WTC11 (cell line): ENCODE data around the gene ZNF205. TPM values are rescaled to one million over a fixed set of nuclear protein-coding genes. Genes with fewer than 3 reads are reported as not detected.

Experiments used
- ATF1 ChIP-seq: sonication (generic); formaldehyde crosslinking; IDR thresholded peaks from 2 replicates; pipeline ENCODE4 v1.8.1; 2023; ENCODE audit warnings: mild to moderate bottlenecking, moderate library complexity, missing genetic modification reagents
- CREB1 ChIP-seq: sonication (generic); formaldehyde crosslinking; IDR thresholded peaks from 2 replicates; pipeline ENCODE4 v1.8.0; 2023; ENCODE audit warnings: mild to moderate bottlenecking, missing genetic modification reagents
- CREM ChIP-seq: sonication (generic); formaldehyde crosslinking; IDR thresholded peaks from 2 replicates; pipeline ENCODE4 v1.8.1; 2022; ENCODE audit warnings: mild to moderate bottlenecking, missing genetic modification reagents, moderate library complexity
- FOXJ3 ChIP-seq: sonication (generic); formaldehyde crosslinking; IDR thresholded peaks from 2 replicates; pipeline ENCODE4 v1.9.0; 2021; ENCODE audit warnings: missing genetic modification reagents, mild to moderate bottlenecking, borderline replicate concordance
- GRHL2 ChIP-seq: fragments of 250-450 bp; sonication (Bioruptor Pico); IDR thresholded peaks from 2 replicates; pipeline ENCODE4 v1.8.0; 2022; ENCODE audit warnings: mild to moderate bottlenecking, moderate library complexity; ENCODE audit not compliant: insufficient replicate concordance, severe bottlenecking
- GTF2I ChIP-seq: fragments of 250-450 bp; sonication (Bioruptor Pico); conservative IDR thresholded peaks from 2 replicates; pipeline ENCODE4 v1.4.0; 2021; ENCODE audit warnings: mild to moderate bottlenecking
- KAT7 ChIP-seq: sonication (generic); formaldehyde crosslinking; IDR thresholded peaks from 2 replicates; pipeline ENCODE4 v1.8.1; 2023; ENCODE audit warnings: missing genetic modification reagents, mild to moderate bottlenecking, borderline replicate concordance
- MXD4 ChIP-seq: fragments of 250-450 bp; sonication (Bioruptor Pico); IDR thresholded peaks from 2 replicates; pipeline ENCODE4 v1.8.0; 2021; ENCODE audit warnings: mild to moderate bottlenecking, moderate library complexity, borderline replicate concordance
- MYBL2 ChIP-seq: sonication (generic); formaldehyde crosslinking; IDR thresholded peaks from 2 replicates; pipeline ENCODE4 v1.8.1; 2023; ENCODE audit warnings: mild to moderate bottlenecking, moderate library complexity, missing genetic modification reagents
- NFE2L1 ChIP-seq: sonication (generic); formaldehyde crosslinking; IDR thresholded peaks from 2 replicates; pipeline ENCODE4 v1.8.1; 2023; ENCODE audit warnings: missing genetic modification reagents
- NFYB ChIP-seq: sonication (generic); formaldehyde crosslinking; conservative IDR thresholded peaks from 2 replicates; pipeline ENCODE4 v1.8.0; 2022; ENCODE audit warnings: low read depth, missing genetic modification reagents
- PRRX2 ChIP-seq: fragments of 250-450 bp; sonication (Bioruptor Pico); IDR thresholded peaks from 2 replicates; pipeline ENCODE4 v1.8.0; 2021; ENCODE audit warnings: mild to moderate bottlenecking
- RELA ChIP-seq: sonication (generic); formaldehyde crosslinking; IDR thresholded peaks from 2 replicates; pipeline ENCODE4 v1.8.1; 2022; ENCODE audit warnings: missing genetic modification reagents, mild to moderate bottlenecking, borderline replicate concordance
- SMAD3 ChIP-seq: sonication (generic); formaldehyde crosslinking; IDR thresholded peaks from 2 replicates; pipeline ENCODE4 v1.8.0; 2022; ENCODE audit warnings: missing genetic modification reagents, mild to moderate bottlenecking, borderline replicate concordance
- SOX15 ChIP-seq: fragments of 250-450 bp; sonication (Bioruptor Pico); IDR thresholded peaks from 2 replicates; pipeline ENCODE4 v1.9.0; 2021; ENCODE audit warnings: mild to moderate bottlenecking
- TCF7 ChIP-seq: sonication (generic); formaldehyde crosslinking; IDR thresholded peaks from 2 replicates; pipeline ENCODE4 v1.8.0; 2022; ENCODE audit warnings: mild to moderate bottlenecking, low read depth, missing genetic modification reagents, moderate library complexity
- ZNF121 ChIP-seq: sonication (generic); formaldehyde crosslinking; IDR thresholded peaks from 2 replicates; pipeline ENCODE4 v1.8.0; 2023; ENCODE audit warnings: missing genetic modification reagents
- ZNF219 ChIP-seq: sonication (generic); formaldehyde crosslinking; IDR thresholded peaks from 2 replicates; pipeline ENCODE4 v1.8.0; 2023; ENCODE audit warnings: missing genetic modification reagents, mild to moderate bottlenecking, borderline replicate concordance
- ZNF232 ChIP-seq: sonication (generic); formaldehyde crosslinking; IDR thresholded peaks from 2 replicates; pipeline ENCODE4 v1.8.0; 2022; ENCODE audit warnings: mild to moderate bottlenecking, missing genetic modification reagents
- ZNF416 ChIP-seq: fragments of 250-450 bp; sonication (Bioruptor Pico); IDR thresholded peaks from 2 replicates; pipeline ENCODE4 v1.9.0; 2021; ENCODE audit warnings: mild to moderate bottlenecking, inconsistent platforms
- ZNF671 ChIP-seq: fragments of 250-450 bp; sonication (Bioruptor Pico); IDR thresholded peaks from 2 replicates; pipeline ENCODE4 v1.8.0; 2021; ENCODE audit warnings: mild to moderate bottlenecking
- total RNA-seq: library from RNA; stranded (reverse); gene quantifications from 3 replicates; pipeline ENCODE4 v1.2.3, GENCODE V29; 2021
- TF ChIP-seq, protein P1 (sequence below): sonication (generic); formaldehyde crosslinking; IDR thresholded peaks from 2 replicates; pipeline ENCODE4 v1.8.1; 2022; ENCODE audit warnings: low read depth, mild to moderate bottlenecking, moderate library complexity, missing genetic modification reagents, borderline replicate concordance
- TF ChIP-seq, protein P2 (sequence below): fragments of 250-450 bp; sonication (Bioruptor Pico); conservative IDR thresholded peaks from 2 replicates; pipeline ENCODE4 v1.9.0; 2021; ENCODE audit warnings: mild to moderate bottlenecking
- TF ChIP-seq, protein P3 (sequence below): sonication (generic); formaldehyde crosslinking; IDR thresholded peaks from 2 replicates; pipeline ENCODE4 v1.8.1; 2023; ENCODE audit warnings: mild to moderate bottlenecking, moderate library complexity, missing genetic modification reagents
- TF ChIP-seq, protein P4 (sequence below): sonication (generic); formaldehyde crosslinking; IDR thresholded peaks from 2 replicates; pipeline ENCODE4 v1.8.0; 2023; ENCODE audit warnings: missing genetic modification reagents, mild to moderate bottlenecking, borderline replicate concordance
- TF ChIP-seq, protein P5 (sequence below): sonication (generic); formaldehyde crosslinking; IDR thresholded peaks from 2 replicates; pipeline ENCODE4 v1.8.0; 2022; ENCODE audit warnings: mild to moderate bottlenecking, missing genetic modification reagents
- TF ChIP-seq, protein P6 (sequence below): sonication (generic); formaldehyde crosslinking; conservative IDR thresholded peaks from 2 replicates; pipeline ENCODE4 v1.8.1; 2022; ENCODE audit warnings: mild to moderate bottlenecking, missing genetic modification reagents

The ZNF205 gene
- total RNA-seq, 1 experiment from 2014 or later: 22.7 TPM

DNA sequence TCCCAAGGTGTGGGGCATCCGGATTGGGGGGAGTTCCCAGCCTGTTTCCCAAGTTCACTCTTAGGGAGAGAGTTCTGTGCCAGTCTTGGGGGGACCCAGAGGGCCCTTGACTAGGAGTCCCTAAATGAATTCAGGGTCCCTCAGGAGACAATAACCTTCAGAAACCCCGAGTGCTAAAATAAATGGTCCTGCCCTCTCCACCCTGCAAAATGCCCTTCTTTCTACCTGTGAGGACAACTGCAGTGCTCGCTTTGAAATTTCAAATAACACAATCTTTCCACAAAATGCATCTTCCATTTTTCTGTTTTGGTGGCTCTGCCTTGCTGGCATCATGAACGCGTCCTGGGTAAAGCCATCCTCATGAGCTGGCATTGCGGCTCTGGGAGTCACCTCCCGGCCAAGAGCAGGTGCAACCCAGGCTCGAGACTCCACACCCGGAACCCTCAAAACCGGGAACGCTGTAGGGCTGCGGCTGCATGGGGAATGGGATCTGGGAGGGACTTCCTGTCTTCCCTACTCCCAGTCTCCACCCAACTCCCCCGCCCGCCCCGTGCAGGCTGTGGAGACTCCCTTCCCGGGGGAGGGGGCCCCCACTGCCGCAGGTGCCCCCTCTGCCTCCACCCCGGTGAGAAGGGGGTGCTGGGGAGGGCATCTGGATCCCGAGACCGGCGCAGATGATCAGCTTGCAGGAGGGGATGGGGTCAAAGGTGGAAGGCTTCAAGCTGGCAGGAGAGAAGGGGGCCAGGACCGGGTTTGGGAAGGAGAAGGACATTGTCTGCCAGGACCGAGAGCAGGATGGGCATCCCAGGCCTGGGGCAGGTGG lies at the start of gene ZNF205 (continued):
- TF ChIP-seq, protein P1, sequence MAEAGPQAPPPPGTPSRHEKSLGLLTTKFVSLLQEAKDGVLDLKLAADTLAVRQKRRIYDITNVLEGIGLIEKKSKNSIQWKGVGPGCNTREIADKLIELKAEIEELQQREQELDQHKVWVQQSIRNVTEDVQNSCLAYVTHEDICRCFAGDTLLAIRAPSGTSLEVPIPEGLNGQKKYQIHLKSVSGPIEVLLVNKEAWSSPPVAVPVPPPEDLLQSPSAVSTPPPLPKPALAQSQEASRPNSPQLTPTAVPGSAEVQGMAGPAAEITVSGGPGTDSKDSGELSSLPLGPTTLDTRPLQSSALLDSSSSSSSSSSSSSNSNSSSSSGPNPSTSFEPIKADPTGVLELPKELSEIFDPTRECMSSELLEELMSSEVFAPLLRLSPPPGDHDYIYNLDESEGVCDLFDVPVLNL (CRISPR knock-in tag): no peak
- TF ChIP-seq NFE2L1 (CRISPR knock-in tag): no peak; the same call in 1 of the 2 replicates
- TF ChIP-seq, protein P2, sequence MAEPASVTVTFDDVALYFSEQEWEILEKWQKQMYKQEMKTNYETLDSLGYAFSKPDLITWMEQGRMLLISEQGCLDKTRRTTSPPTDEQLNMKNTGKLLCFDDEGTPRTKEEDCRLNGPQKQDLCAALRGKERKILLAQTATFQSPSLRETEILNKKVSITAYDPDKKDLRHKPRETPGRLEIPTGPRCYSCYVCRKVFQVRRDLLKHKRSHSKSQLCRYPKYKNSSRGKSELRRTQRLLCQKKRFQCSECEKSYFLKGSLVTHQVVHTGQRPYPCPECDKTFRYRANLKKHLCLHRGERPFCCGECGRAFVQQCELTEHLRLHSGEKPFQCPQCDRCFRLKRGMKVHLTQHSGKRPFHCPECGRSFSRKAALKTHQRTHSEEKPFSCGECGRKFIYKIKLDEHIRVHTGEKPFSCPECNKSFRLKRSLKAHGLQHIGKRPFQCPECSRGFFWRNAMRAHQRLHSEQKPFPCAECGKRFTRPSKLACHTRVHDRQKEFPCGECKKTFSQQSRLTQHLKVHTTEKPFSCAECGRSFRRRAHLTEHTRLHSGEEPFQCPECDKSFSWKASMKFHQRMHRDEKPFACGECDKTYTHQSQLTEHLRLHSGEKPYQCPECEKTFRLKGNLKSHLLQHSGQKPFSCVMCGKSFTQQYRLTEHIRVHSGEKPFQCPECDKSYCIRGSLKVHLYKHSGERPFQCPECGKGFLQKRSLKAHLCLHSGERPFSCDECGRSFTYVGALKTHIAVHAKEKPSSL (CRISPR knock-in tag): no peak
- TF ChIP-seq CREM: 0 out of 2 replicates have a peak, but pooled peaks have one; percentile 52
- no peak for TF ChIP-seq PRRX2 (CRISPR knock-in tag)
- TF ChIP-seq NFYB: no peak
- TF ChIP-seq, protein P3, sequence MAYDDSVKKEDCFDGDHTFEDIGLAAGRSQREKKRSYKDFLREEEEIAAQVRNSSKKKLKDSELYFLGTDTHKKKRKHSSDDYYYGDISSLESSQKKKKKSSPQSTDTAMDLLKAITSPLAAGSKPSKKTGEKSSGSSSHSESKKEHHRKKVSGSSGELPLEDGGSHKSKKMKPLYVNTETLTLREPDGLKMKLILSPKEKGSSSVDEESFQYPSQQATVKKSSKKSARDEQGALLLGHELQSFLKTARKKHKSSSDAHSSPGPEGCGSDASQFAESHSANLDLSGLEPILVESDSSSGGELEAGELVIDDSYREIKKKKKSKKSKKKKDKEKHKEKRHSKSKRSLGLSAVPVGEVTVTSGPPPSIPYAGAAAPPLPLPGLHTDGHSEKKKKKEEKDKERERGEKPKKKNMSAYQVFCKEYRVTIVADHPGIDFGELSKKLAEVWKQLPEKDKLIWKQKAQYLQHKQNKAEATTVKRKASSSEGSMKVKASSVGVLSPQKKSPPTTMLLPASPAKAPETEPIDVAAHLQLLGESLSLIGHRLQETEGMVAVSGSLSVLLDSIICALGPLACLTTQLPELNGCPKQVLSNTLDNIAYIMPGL (CRISPR knock-in tag): peak; percentile 63
- no peak for TF ChIP-seq GTF2I (CRISPR knock-in tag)
- no peak for TF ChIP-seq TCF7 (CRISPR knock-in tag)
- TF ChIP-seq ZNF219: no peak
- TF ChIP-seq, protein P4, sequence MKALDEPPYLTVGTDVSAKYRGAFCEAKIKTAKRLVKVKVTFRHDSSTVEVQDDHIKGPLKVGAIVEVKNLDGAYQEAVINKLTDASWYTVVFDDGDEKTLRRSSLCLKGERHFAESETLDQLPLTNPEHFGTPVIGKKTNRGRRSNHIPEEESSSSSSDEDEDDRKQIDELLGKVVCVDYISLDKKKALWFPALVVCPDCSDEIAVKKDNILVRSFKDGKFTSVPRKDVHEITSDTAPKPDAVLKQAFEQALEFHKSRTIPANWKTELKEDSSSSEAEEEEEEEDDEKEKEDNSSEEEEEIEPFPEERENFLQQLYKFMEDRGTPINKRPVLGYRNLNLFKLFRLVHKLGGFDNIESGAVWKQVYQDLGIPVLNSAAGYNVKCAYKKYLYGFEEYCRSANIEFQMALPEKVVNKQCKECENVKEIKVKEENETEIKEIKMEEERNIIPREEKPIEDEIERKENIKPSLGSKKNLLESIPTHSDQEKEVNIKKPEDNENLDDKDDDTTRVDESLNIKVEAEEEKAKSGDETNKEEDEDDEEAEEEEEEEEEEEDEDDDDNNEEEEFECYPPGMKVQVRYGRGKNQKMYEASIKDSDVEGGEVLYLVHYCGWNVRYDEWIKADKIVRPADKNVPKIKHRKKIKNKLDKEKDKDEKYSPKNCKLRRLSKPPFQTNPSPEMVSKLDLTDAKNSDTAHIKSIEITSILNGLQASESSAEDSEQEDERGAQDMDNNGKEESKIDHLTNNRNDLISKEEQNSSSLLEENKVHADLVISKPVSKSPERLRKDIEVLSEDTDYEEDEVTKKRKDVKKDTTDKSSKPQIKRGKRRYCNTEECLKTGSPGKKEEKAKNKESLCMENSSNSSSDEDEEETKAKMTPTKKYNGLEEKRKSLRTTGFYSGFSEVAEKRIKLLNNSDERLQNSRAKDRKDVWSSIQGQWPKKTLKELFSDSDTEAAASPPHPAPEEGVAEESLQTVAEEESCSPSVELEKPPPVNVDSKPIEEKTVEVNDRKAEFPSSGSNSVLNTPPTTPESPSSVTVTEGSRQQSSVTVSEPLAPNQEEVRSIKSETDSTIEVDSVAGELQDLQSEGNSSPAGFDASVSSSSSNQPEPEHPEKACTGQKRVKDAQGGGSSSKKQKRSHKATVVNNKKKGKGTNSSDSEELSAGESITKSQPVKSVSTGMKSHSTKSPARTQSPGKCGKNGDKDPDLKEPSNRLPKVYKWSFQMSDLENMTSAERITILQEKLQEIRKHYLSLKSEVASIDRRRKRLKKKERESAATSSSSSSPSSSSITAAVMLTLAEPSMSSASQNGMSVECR (CRISPR knock-in tag): no peak
- no peak for TF ChIP-seq CREB1 (CRISPR knock-in tag)
- no peak for TF ChIP-seq ZNF121 (CRISPR knock-in tag)
- no peak; the same call in 1 of the 2 replicates for TF ChIP-seq SMAD3 (CRISPR knock-in tag)
- TF ChIP-seq ATF1: 0 out of 2 replicates have a peak, but pooled peaks have one; percentile 64
- TF ChIP-seq GRHL2 (CRISPR knock-in tag): no peak
- TF ChIP-seq MYBL2: no peak; the same call in 1 of the 2 replicates
- TF ChIP-seq KAT7 (CRISPR knock-in tag): no peak
- TF ChIP-seq RELA (CRISPR knock-in tag): no peak
- no peak for TF ChIP-seq ZNF671 (CRISPR knock-in tag)
- TF ChIP-seq ZNF232: 0 out of 2 replicates have a peak, but pooled peaks have one; percentile 43
- TF ChIP-seq, protein P5, sequence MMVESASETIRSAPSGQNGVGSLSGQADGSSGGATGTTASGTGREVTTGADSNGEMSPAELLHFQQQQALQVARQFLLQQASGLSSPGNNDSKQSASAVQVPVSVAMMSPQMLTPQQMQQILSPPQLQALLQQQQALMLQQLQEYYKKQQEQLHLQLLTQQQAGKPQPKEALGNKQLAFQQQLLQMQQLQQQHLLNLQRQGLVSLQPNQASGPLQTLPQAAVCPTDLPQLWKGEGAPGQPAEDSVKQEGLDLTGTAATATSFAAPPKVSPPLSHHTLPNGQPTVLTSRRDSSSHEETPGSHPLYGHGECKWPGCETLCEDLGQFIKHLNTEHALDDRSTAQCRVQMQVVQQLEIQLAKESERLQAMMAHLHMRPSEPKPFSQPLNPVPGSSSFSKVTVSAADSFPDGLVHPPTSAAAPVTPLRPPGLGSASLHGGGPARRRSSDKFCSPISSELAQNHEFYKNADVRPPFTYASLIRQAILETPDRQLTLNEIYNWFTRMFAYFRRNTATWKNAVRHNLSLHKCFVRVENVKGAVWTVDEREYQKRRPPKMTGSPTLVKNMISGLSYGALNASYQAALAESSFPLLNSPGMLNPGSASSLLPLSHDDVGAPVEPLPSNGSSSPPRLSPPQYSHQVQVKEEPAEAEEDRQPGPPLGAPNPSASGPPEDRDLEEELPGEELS: 0 out of 2 replicates have a peak, but pooled peaks have one; percentile 60
- no peak for TF ChIP-seq FOXJ3 (CRISPR knock-in tag)
- TF ChIP-seq ZNF416 (CRISPR knock-in tag): no peak
- TF ChIP-seq MXD4: no peak
- TF ChIP-seq SOX15: no peak
- TF ChIP-seq, protein P6, sequence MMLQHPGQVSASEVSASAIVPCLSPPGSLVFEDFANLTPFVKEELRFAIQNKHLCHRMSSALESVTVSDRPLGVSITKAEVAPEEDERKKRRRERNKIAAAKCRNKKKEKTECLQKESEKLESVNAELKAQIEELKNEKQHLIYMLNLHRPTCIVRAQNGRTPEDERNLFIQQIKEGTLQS (CRISPR knock-in tag): no peak
